ENCODE measurements around the gene PLEKHM3.

GRCh38 chr2:207988975-207989374 is 36.4 kb downstream of the PLEKHM3 start:
- TF ChIP-seq CTCF (IDR thresholded peaks at IDR 0.05) (no peak), POLR2A (IDR thresholded peaks at IDR 0.05) (no peak)
